ENCODE data around the gene C2orf76.
"Not testable (repeated sequence)": the region's sequence is repeated elsewhere in the genome, so short reads cannot be mapped to it uniquely, and the experiment has no call there.

C2orf76 gene

GRCh38 chr2:119377294-119377992 is 10.8 kb upstream of the C2orf76 start:
- DNase-seq: no peak

- DNase-seq: no peak
Measured at GRCh38 chr2:119376810-119377209, 10.2 kb upstream of the C2orf76 start.

- not testable (repeated sequence) for DNase-seq
Measured at GRCh38 chr2:119376406-119376805, 9.8 kb upstream of the C2orf76 start.

GRCh38 chr2:119373907-119374745 is 7.5 kb upstream of the C2orf76 start:
- not testable (repeated sequence) for DNase-seq

DNA sequence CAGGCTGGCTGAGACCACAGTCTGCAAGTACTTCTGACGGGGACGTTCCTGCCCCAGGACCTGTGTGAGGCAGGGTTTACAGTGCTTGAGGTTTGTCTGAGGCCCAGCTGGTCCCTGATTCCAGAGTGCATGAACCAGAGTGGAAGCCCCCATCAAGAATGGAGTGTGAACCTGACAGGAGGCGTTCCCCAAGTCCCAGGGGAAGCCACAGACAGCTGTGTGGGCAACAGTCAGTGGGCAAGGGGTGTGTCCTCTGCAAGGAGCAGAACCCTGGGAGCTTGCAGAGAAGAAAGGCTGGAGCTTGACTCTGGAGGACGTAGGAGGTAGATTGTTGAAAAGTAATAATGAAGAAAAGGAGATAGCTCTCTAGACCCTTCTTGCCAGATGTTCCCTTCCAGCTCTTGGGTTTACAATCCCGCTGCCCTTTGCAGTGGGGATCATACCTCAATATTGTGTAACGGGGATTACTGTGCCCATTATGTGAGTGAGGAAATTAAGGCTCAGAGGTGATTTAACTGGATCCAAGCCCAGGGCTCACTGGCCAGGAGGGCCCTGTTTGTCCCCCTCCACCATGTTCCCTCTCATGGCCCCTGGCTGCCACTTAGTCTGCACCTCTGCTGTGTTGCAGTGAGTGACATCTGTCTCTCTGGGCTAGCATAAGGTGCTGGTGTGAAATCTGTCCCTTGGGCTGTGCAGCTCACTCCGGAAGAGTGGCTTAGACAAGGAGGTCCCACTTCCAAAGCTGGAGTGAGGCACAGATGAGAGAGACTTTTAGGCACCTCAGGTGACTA is 6.3 kb upstream of the C2orf76 start:
- DNase-seq: no peak

GRCh38 chr2:119371111-119371510 is 4.5 kb upstream of the C2orf76 start:
- no peak for DNase-seq

- DNase-seq: no peak
Measured at GRCh38 chr2:119369845-119370244, 3.2 kb upstream of the C2orf76 start.

GRCh38 chr2:119367472-119368099 is 952 bp upstream of the C2orf76 start:
- peak; percentile 9 to 52 (median 28) for DNase-seq

GRCh38 chr2:119366161-119366648 is 429 bp downstream of the C2orf76 start:
- DNase-seq: peak in 1 of 5 donors; percentile 5

DNA sequence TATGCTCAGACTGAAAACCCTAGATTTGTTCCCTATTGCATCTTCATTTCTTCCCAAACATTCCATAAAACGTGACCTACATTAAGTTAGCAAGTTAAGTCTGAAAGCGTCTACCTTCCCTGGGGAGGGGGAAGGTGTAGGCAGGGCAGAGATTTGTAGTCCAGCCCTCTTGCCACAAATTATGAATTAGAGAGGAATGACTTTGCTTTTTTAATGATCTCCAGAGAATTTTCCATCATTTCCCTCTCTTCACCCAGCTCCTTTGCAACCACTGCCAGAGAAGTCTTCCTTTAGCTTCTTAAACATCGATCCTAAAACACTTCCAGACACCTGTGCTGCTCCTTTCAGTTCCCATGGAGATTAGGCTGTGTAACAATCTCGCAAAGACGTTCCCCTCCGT is 1.2 kb downstream of the C2orf76 start:
- no peak for DNase-seq

DNA sequence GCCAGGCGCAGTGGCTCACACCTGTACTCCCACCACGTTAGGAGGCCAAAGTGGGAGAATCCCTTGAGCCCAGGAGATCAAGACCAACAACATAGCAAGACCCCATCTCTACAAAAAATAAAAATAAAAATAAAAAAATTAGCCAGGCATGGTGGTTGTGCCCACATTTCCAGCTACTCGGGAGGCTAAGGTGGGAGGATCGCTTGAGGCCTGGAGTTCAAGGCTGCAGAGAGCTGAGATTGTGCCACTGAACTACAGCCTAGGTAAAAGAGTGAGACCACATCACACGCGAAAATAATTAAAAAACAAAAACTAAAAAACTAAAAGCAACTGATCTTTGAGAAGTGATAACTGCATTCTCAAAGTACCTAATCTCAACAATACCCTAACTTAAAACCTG is 1.8 kb downstream of the C2orf76 start:
- DNase-seq: no peak

DNA sequence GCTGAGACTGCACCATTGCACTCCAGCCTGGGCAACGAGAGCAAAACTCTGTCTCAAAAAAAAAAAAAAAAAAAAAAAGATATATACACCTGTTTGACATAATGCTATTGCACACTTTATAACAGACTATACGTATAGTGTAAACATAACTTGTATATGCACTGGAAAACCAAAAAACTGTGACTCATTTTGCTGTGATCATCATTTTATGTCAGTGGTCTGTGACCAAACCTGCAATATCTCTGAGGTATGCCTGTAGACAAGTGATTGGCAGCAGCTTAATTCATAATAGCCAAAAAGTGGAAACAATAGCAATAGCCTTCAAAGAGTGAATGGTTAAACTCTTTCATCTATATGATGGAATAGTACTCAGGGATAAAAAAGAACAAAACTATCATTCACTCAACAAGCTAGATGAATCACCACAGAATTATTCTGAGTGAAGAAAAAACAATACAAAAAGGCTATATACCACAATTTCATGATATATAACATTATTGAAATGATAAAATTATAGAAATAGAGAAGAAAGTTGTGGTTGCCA is 6.1 kb downstream of the C2orf76 start:
- DNase-seq: no peak

DNA sequence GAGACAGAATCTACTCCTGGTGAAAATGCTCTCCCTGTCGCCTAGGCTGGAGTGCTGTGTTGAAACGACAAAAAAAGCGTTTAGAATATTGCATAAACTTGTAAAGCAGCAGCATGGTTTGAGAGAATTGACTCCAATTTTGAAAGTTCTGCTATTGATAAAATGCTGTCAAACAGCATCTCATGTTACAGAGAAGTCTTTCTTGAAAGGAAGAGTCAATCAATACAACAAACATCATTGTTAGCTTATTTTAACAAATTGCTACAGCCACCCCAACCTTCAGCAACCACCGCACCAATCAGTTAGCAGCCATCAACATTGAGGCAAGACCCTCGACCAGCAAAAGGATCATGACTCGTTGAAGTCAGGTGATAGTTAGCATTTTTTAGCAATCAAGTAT is 6.9 kb downstream of the C2orf76 start:
- DNase-seq: no peak

DNA sequence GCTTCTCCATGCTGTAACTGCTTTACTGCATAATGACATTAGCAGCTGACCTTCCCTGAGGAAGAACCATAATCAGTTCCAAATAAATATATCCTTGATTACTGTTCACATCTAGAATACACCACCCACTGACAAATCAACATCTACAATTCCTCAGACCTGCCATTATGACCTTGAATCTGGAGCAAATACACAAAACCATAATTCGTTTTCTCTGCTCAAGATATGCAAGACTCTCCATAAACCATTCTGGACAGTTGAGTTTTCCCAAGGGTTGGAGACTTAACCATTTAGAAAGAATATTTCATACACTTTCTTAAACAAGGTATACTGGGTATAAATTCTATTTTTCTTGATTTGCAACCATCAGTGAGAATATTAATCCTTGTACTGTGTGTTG is 11.8 kb downstream of the C2orf76 start:
- DNase-seq: no peak

DNA sequence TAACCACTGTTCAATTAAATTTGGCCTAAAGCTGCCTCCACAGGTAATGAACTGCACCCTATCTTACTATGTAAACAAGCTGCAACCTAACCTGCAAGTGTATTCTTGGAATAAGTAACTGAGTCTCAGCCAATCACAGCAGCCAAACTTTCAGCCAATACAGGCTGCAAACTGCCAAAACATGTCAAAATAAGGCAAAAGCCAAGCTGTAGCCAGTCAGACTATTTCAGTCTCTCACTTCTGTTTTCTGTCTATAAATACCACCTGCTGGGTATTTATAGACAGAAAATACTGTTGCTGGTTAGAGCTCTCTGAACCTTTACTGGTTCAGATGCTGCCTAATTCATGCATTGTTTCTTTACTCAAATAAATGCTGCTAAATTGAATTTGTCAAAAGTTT is 14.3 kb downstream of the C2orf76 start:
- no peak for DNase-seq

DNA sequence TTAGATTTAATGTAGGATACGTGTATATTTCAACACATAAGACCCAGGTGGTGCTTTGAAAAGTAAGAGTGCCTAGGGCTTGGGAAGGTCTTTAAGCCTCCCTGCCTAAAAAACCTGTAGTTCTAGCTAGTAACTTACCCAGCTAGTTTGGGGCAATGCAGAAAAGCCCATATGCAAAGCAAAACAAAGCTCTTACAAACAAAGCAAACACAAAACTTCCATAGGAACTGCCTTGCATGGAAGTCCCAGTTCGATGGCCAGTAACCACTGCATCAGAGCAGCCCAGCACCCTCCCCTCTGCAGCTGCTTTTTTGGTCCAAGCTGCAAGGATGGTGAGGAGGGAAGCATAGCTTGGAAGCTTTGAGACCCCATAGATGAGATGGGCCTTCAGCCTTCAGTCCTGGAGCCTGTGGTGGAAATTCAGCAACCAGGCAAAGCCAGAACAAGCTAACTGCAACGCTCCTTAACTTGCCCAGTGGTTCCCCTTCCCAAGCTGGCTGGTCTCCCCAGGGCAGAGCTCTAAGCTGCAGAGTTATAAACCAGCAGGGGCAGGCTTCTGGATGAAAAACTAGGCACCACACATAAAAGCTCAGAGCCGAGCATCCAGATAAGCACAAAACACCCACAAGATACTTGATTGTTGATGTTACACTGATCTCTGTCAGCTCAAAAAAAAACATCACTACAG is 16.2 kb downstream of the C2orf76 start:
- DNase-seq: no peak

- DNase-seq: no peak
Measured at GRCh38 chr2:119349289-119349688, 17.3 kb downstream of the C2orf76 start.

GRCh38 chr2:119341684-119342083 is 24.9 kb downstream of the C2orf76 start:
- DNase-seq: no peak

DNA sequence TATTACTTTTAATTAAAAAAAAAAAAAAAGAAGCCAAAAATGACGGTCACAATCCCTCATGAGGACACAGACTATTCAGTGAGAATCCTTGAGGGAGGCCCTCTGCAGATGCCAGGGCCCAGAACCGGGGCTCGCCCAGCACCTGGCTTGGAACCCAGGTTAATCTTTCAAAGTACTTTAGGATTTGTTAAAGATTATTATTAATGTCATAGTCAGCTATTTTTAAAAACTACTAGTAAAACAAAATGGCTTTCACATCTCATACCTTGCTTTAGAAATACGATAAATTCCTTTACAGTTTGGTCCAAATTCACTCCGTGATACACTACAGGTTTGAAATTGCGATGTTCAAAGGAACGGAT is 27.1 kb downstream of the C2orf76 start:
- no peak for DNase-seq

DNA sequence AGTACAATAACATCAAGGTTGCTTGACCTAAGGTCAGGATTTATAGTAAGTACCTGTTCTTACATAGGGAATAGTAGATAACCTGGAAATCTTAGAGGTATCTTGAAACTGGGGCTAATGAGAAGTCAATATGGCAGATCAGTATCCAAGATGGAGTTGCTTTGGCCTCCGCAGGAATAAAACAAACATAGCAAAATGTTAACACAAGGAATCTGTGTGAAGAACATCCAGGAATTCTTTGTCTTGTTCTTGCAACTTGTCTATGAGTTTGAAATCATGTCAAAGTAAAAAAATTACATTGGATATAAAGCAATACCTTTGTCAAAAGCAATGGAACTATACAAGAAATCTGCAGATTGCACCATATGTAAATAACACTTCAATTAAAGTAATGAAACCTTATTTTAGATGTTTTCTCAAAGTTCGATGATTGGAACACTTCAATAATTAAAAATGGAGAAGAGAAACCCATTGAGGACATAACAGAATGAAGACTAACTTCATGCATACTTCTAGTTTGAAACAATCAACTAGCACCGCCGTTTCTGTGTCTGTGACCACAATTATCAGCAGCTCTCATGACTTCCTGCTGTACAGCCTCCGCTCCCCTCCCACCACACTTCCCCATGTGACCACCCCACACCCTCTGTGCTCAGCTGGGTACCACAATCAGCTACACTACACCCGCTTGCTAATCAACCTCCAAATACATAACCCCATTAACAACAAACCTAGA is 27.6 kb downstream of the C2orf76 start:
- DNase-seq: peak in 4 of 5 donors; percentile 8 to 21 (median 12)

- no peak for DNase-seq
Measured at GRCh38 chr2:119338272-119338671, 28.4 kb downstream of the C2orf76 start.
